ENCODE data around the gene ZBTB7B.

Gene ZBTB7B

GRCh38 chr1:155042789-155043188 lies 40.2 kb downstream of the ZBTB7B start:
- DNase-seq: no peak

- DNase-seq: no peak
These were observed 40.7 kb downstream of the ZBTB7B start for GRCh38 chr1:155043301-155043702.

DNA sequence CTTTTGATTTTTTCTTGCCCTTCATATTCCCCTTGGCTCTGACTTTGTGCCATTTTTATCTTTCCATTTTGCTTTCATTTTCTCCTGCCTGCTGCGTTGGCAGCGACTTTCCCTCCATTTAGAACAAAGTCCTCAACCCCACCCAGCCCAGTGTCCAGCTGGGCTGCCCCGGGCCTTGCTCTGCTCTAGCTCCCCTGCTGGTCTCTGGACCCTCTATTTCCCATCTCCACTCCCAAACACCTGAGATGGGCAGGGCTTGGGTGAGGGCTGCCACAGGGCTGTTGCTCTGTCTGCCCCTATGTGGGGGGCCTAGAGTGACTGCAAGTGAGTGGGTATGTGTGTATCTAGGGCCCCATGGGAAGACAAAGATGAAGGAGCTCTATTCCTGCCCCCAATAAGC lies 41.2 kb downstream of the ZBTB7B start:
- no peak for DNase-seq

DNA sequence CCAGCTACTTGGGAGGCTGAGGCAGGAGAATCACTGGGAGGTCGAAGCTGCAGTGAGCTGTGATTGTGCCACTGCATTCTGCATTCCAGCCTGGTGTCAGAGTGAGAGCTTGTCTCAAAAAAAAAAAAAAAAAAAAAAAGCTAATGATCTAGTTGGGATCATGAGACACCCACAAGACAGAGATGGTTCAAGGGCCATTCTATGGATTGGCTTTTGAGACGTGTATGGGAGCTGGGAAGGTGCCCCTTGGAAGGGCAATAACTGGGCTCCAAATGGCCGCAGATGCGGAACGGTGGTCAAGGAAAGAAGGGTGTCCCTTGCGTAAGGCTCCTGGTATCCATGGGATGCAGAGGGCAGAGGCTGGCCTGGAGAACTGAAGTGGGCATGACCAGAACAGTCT lies 41.8 kb downstream of the ZBTB7B start:
- DNase-seq: no peak

DNA sequence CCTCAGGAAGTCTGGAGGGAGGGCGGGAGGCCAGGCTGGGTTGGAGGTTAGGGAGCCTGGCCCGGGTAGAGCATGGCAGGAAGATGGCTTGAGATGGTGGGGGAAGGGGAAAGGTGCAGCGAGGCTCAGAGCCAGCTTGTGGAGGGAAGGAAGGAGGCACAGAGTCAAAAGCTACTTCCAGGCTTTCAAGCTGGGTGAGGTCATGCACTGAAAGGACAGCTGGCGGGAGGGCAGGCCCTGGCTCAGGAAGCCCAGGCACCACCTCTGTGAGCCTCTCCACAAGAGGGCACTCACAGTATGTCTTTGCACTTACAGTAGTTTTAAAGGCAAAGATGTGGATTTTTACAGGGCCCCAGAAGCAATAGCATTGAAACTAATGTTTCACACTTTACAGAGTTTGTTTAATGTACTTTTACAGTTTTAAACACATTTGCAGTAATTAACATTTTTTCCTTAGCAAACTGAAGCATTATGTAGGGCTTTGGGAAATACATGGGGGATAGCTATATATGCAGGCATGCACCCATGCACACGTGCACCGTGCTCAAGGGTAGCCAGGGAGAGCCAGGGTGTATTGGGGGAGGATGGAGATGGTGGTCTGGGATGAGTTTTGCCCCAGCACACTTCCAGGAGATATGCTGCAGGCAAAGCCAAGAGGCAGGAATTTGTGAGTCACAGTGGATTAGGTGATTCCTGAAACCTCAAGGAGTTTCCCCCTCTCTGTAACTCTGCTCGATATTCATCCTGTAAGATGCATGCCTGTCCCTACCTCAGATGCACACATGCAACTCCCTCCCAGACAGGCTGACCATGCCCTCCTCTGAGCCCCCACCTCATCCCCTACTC lies 42.4 kb downstream of the ZBTB7B start:
- peak; percentile 23 for DNase-seq

DNA sequence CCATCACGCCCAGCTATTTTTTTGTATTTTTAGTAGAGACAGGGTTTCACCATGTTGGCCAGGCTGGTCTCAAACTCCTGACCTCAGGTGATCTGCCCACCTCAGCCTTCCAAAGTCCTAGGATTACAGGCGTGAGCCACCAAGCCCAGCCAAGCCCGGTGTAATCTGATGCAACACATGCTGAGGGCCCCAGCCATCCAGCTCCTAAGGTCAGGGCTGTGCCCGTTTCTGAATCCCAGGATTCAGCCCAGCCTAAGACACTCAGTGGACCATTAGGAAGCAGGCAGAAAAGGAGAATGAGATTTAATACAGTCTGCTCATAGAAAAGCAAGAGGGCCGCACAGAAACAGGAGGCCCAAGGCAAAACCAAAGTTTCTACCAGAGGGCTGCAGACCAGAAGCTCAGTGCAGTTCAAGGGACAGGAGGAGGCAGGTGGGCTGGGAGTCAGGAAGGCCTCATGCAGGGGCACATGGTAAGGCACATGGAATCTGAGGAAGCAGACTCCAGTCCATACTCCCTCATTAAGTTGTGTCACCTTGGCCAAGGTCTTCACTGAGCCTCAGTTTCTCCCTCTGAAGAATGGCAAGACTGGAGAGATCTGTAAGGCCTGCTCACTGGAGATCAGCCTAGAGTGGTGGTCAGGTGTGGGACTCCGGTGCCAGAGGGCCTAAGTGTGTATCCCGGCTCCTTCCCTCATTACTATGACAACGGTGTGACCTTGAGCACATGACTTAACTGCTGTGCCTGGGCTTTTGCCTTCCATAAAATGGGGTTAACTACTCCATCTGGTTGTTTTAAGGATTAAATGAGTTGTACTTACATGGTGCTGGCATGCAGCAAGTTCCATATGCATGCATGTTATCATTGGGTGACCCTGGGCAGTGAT lies 46.1 kb downstream of the ZBTB7B start:
- no peak for DNase-seq

- peak; percentile 21 for DNase-seq
These were observed 47.3 kb downstream of the ZBTB7B start for GRCh38 chr1:155049651-155050559.

GRCh38 chr1:155050560-155051341 lies 48.1 kb downstream of the ZBTB7B start, which contains the start of gene ADAM15:
Gene ADAM15 (plus strand): TSS chr1:155051316. CDS start chr1:155051387, 71 bp downstream.
- DNase-seq: peak; percentile 54

GRCh38 chr1:155051342-155051776 lies 48.8 kb downstream of the ZBTB7B start:
- DNase-seq: no peak

GRCh38 chr1:155051777-155052398 lies 49.3 kb downstream of the ZBTB7B start:
- no peak for DNase-seq

DNA sequence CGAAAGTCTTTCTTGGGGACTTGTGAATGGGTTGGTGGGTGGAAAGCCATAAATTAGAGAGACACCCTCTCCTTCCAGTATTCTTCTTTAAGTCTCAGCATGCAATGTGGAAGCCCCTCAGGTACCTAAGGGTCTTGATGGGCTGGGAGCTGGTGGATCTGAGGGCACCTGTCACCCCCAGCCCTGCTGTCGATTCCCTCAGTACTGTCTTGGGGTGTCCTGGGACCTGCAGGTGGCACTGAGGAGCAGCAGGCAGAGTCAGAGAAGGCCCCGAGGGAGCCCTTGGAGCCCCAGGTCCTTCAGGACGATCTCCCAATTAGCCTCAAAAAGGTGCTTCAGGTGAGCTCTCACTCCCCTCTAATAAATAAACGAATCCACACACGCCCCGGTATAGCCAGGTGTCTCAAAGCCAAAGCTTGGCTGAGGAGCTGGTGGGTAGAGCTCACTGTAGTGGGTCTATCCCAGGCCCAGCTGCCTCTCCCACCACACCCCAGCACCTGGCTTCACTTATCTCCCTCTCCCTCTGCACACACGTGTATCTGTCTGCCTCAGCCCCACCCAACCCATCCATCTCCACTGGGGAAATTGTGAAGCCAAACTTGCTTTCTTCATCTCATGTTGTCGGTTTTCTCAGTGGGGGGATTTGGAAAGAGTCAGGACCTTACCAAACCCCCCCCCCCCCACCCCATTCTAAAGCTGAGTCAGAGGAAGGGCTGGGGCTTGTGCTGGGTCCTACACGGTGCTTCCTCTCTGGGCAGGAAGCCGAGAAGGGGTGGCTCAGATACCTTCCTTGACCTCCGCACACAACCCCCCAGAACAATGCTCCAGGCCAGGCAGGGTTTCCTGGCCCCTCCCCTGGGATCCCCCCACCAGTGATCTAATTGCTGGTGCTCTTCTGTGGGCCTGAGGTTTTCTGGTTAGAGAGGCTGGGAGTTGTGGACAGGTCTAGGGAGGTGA lies 50.1 kb downstream of the ZBTB7B start:
- peak; percentile 32 for DNase-seq

DNA sequence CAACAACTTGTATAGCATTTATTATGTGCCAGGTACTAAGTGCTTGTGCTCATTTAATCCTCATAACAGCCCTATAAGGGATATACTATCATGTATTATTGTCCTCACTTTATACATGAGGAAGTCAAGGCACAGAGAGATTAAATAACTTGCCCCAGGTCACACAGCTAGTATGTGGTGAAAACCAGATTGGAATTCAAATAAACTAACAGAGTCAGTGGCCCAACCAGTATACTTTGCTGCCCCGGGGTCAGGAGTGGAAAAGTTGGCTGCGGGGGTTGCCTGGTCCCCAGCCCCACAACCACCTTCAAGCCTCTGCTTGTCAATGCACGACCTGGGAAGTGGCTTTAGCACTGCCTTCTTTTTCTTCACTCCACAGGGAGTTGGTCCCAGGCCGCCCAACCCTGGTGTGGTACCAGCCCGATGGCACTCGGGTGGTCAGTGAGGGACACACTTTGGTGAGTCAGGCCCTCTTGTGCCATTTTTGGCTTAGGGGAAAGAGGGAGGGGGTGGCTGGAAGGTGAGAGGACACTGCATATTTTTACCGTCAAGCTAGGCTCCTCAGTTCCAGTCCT lies 51.0 kb downstream of the ZBTB7B start:
- no peak for DNase-seq

- no peak for DNase-seq
These were observed 54.5 kb downstream of the ZBTB7B start for GRCh38 chr1:155057104-155057503.

DNA sequence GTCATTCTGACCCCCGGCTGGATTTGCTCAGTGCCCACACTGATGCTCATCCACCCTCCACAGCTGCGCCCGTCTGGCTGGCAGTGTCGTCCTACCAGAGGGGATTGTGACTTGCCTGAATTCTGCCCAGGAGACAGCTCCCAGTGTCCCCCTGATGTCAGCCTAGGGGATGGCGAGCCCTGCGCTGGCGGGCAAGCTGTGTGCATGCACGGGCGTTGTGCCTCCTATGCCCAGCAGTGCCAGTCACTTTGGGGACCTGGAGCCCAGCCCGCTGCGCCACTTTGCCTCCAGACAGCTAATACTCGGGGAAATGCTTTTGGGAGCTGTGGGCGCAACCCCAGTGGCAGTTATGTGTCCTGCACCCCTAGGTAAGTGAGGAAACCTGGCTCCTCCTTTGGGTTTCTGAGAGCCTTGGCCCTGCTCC lies 55.2 kb downstream of the ZBTB7B start:
- DNase-seq: no peak

DNA sequence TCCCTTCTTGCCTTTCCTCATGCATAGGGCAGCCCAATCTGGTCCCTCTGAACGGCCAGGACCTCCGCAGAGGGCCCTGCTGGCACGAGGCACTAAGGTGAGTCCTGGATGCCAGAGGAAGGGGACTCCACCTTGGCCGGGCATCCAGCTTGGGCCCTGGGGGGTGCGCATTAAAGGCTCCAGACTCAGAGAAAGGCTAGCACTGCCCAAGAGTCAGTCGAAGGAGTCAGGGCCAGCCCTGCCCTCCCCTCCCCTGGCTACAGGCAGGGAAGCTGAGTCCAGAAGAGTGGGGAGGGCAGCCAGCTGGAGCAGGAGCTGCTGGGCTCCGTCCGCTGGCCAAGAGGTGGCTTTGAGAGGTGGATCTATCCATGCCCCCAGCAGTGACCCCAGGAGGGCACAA lies 58.1 kb downstream of the ZBTB7B start:
- DNase-seq: no peak

GRCh38 chr1:155061381-155062150 lies 59.0 kb downstream of the ZBTB7B start:
- DNase-seq: peak; percentile 81

GRCh38 chr1:155062151-155062686 lies 59.6 kb downstream of the ZBTB7B start:
- DNase-seq: no peak

DNA sequence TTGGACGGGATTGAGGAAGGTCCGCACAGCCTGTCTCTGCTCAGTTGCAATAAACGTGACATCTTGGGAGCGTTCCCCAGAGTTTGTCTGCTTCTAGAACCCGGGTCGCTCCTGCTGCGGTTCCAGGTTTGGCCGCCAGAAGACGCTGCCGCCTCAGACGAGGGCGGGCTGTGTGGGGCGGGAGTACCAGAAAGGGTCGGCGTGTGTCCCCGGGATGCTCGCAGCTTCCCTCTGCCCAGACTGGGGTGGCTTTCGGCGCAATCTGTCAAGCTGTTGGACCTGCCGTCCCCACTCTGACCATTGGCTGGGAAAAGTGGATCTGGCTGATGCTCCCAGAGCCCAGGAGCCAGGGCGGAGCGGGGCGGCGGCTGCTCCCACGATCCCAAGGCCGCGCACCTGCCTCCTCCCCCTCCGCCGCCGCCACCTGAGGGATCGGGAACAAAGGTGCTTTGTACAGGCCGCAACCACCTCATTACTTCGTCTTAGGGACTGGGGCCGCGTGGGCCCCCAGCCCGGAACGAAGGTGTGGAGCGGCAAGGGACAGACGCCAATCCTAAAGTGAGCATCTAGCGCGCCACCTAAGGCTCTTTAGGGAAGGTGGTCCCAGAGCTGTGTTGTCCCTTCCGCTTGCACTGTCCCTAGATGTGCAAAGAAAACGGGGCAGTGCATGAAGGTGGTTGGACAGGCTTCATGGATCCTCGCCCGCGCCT lies 60.3 kb downstream of the ZBTB7B start:
- DNase-seq: peak; percentile 44
